Left ventricle myocardium inferior (tissue), 1 donor: ENCODE measurements around the gene WWC2. TPM values are rescaled to one million over a fixed set of nuclear protein-coding genes. Genes with fewer than 3 reads are reported as not detected.
A peak's percentile ranks its signal among the peaks of the same experiment; 100 is the strongest.

Source experiments
- DNase-seq: peaks from one replicate; pipeline ENCODE4 v3.0.0-alpha.2; 2020
- H3K27ac ChIP-seq: fragments of 200-600 bp; replicated peaks from 2 replicates; pipeline ENCODE4 v1.8.0; 2021
- H3K27me3 ChIP-seq: fragments of 200-600 bp; 2 replicates; pipeline ENCODE4 v1.8.0; 2021; ENCODE audit warnings: low read depth
- H3K36me3 ChIP-seq: fragments of 200-600 bp; 2 replicates; pipeline ENCODE4 v1.8.0; 2021
- H3K4me1 ChIP-seq: fragments of 200-600 bp; 2 replicates; pipeline ENCODE4 v1.8.0; 2021
- H3K4me3 ChIP-seq: fragments of 200-600 bp; 2 replicates; pipeline ENCODE4 v1.8.0; 2021; ENCODE audit warnings: mild to moderate bottlenecking, moderate library complexity
- H3K9me3 ChIP-seq: fragments of 200-600 bp; replicated peaks from 2 replicates; pipeline ENCODE4 v1.8.0; 2021
- intact Hi-C: fragments of 100-400 bp; cut with micrococcal nuclease; formaldehyde crosslinking; loops from one replicate; pipeline ENCODE4 v1.11.0; 2022
- long read RNA-seq: library from polyadenylated mRNA; unstranded; transcript quantifications from one replicate; pipeline ENCODE4 v2.0.0, GENCODE V29; 2021
- total RNA-seq: library from RNA; stranded (reverse); fragmentation: NEBNext Ultra II Directional; extraction: Animal tissue kit (Norgen Biotek cat#: 25700); gene quantifications from one replicate; pipeline ENCODE4 v1.2.1, GENCODE V29; 2021
- TF ChIP-seq, protein P1 (sequence below): fragments of 200-600 bp; IDR thresholded peaks from 2 replicates; pipeline ENCODE4 v1.8.0; 2021; ENCODE audit warnings: antibody characterized with exemption, mild to moderate bottlenecking, borderline replicate concordance
- donor health status: DM: no; HTN: yes; CAD: no; lungs with severe emphysema.

The WWC2 gene
- 42.3 TPM for total RNA-seq
- long read RNA-seq, full-length matches to known transcripts = 36 of 47 reads
- long read RNA-seq, partial matches to known transcripts = 11 of 47 reads
- long read RNA-seq, other reads (novel, unspliced or antisense) = 0 of 47 reads

DNA sequence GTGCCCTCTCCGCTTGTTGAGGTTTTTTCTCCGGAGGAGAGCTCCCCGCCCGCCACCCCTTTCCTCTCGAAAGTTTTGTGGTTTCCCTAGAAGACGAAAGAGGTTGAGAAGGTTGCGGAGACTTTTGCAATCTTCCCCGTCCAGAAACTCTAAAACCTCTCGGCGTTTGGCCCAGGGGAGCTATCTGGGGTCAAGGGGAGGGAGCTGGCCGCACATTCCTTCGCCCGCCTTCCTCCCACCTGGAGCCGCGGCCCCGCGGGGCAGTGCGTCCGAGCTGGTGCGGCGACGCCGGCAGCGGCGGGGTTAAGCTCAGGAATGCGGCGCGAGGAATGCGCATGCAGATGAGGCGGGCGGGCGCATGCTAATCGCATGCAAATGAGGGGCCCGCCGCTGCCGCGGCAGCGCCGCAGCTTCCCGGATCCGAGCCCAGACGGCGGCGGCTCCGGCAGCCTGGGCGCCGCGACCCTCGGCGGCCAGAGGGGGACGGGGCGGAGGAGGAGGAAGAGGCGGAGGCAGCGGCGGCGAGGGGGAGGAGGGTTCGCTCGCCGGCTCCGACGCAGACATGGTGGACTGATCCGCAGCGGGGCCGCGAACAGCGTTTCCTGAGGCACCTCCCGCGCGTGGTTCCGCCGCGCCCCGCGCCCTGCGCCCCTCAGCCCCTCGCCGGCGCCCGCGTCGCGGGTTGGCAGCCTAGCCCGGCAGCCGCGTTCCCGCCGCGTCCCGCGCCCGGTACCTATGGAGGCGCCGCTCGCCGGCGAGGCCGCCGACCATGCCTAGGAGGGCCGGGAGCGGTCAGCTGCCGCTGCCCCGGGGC is at the start of gene WWC2:
TSS of gene WWC2 (plus strand) at position 535 of the 814 bp plus-strand sequence. CDS start at position 770, 235 bp downstream.
- Histone ChIP-seq H3K27me3 (no peaks in the 10 kb centered on the region), H3K4me1 (peaks cover 50% of the 10 kb centered on the region), H3K27ac (peak within 1 kb of the TSS; percentile 98), H3K4me3 (peak within 1 kb of the TSS; percentile 78), H3K36me3 (no peaks in the 10 kb centered on the region), H3K9me3 (no peaks in the 10 kb centered on the region)
- DNase-seq = peak; percentile 91
- TF ChIP-seq, protein P1, sequence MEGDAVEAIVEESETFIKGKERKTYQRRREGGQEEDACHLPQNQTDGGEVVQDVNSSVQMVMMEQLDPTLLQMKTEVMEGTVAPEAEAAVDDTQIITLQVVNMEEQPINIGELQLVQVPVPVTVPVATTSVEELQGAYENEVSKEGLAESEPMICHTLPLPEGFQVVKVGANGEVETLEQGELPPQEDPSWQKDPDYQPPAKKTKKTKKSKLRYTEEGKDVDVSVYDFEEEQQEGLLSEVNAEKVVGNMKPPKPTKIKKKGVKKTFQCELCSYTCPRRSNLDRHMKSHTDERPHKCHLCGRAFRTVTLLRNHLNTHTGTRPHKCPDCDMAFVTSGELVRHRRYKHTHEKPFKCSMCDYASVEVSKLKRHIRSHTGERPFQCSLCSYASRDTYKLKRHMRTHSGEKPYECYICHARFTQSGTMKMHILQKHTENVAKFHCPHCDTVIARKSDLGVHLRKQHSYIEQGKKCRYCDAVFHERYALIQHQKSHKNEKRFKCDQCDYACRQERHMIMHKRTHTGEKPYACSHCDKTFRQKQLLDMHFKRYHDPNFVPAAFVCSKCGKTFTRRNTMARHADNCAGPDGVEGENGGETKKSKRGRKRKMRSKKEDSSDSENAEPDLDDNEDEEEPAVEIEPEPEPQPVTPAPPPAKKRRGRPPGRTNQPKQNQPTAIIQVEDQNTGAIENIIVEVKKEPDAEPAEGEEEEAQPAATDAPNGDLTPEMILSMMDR = peak; percentile 34
- intact Hi-C loops = no loop called here

DNA sequence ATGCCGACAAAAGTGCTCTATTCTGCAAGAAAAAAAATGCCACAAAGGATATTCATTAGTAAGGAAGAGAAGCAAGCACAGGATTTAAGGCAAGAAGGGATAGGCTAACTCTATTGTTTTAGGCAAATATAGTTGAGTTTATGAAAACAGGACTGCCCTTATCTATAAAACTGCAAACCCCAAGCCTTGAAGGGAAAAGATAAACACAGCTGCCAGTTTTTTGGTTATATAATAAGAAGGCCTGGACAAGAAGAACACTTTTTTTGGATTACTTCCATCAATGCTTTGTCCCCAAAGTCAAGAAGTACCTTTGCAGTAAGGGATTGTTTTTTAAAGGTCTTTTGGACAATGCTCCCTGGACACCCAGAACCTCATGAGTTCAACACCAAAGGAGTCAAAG is 45.4 kb upstream of the WWC2 start:
- H3K9me3 ChIP-seq = peaks cover 10% of the 10 kb centered on the region
- no peak overlapping the region for H3K4me3 ChIP-seq
- TF ChIP-seq, protein P1 = no peak
- no peak for DNase-seq
- H3K4me1 ChIP-seq = no peaks in the 10 kb centered on the region
- no peaks in the 10 kb centered on the region for H3K27me3 ChIP-seq
- H3K27ac ChIP-seq = no peak overlapping the region
- intact Hi-C loops = no loop called here
- H3K36me3 ChIP-seq = no peaks in the 10 kb centered on the region

DNA sequence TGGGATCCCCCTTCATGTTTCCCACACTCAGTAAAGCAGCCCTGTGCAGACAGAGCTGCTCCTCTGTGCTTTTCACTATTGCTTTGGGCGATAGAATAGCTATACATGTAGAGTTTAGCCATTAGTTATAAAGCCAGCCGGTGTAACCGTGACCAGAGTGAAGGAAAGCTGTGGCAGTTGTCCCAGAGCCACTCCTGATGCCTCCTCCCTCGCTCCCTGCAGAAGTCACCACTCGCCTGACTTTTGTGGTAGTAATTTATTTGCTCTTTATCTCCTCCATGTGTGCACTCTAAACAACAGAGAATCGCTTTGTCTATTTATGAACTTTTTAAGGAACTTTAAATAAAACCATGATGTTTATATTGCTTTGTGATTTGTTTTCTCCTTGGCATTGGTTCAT is 41.8 kb upstream of the WWC2 start:
- Histone ChIP-seq H3K27ac (no peak overlapping the region), H3K27me3 (no peaks in the 10 kb centered on the region), H3K36me3 (no peaks in the 10 kb centered on the region), H3K9me3 (peaks cover 19% of the 10 kb centered on the region), H3K4me3 (no peak overlapping the region), H3K4me1 (no peaks in the 10 kb centered on the region)
- intact Hi-C loops = no loop called here
- TF ChIP-seq, protein P1 = no peak
- no peak for DNase-seq

DNA sequence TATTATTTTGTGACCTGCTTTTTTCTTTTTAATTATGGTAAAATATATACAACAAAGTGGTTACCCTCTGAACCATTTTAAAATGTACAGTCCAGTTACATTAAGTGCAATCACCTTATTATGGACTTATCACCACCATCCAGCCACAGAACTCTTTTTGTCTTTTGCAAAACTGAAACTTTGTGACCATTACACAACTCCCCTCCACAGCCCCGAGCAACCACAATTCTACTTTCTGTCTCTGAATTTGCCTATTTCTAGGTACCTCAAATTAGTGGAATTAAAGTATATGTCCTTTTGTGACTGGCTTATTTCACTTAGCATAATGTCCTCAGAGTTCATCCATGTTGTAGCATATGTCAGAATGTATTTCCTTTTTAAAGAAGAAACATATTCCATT is 39.3 kb upstream of the WWC2 start:
- Histone ChIP-seq H3K27ac (no peak overlapping the region), H3K4me3 (no peak overlapping the region), H3K36me3 (no peaks in the 10 kb centered on the region), H3K27me3 (no peaks in the 10 kb centered on the region), H3K9me3 (peaks cover 12% of the 10 kb centered on the region), H3K4me1 (peaks cover 10% of the 10 kb centered on the region)
- no peak for DNase-seq
- intact Hi-C loops = no loop called here
- TF ChIP-seq, protein P1 = no peak

DNA sequence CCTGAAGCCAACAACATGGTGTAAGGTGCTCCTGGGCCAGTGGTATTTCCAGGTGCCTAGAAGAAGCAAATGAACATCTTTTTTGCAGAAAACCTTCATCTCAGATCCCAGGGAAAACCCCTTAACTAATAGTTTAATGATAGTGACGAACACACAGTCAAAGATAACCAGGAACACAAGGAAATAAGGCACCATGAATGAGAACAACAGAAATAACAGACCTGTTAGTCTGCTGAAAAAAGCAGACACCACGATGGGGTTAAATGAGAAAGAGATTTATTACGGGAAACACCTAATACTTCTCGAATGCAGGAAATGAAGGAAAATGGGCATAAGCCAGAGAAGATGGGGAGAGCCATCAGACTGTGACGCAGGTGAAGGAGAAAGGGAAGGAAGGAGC is 30.6 kb upstream of the WWC2 start:
- H3K36me3 ChIP-seq = peaks cover 6% of the 10 kb centered on the region
- H3K27ac ChIP-seq = no peak overlapping the region
- TF ChIP-seq, protein P1 = no peak
- no peak overlapping the region for H3K4me3 ChIP-seq
- peaks cover 10% of the 10 kb centered on the region for H3K4me1 ChIP-seq
- intact Hi-C loops = no loop called here
- no peak for DNase-seq
- peaks cover 32% of the 10 kb centered on the region for H3K9me3 ChIP-seq
- no peaks in the 10 kb centered on the region for H3K27me3 ChIP-seq
